ENCODE measurements around the gene ZACN. TPM values are rescaled to one million over a fixed set of nuclear protein-coding genes. Genes with fewer than 3 reads are reported as not detected.

ZACN gene
- total RNA-seq, 1 experiment from 2014 or later = 0.34 TPM

DNA sequence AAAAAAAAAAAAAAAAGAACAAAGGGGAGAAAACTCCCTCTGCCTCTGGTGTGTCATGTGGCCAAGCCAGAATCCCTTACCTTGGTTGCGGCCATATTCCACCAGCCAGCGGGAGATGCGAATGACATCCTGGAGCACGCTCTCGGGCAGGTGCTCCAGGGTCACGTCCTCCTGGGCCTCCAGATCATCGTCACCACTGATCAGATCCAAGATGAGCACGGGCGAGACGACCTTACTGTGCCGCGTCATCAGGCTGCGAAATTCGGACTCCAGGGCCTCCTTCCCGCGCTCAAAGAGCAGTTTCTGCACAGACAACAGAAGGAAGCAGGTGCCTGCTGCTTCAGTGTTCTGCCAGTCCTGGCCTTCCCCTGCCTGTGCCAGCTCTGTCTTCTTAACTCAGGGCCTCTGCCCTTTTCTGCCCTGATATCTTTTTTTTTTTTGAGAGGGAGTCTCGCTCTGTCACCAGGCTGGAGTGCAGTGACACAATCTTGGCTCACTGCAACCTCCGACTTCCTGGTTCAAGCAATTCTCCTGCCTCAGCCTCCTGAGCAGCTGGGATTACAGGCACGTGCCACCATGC is 18.8 kb downstream of the ZACN start:
- no peaks in the 10 kb centered on the region for H3K27me3 ChIP-seq (replicated peaks; ENCODE audit: control insufficient read depth, insufficient read depth, low read length)
- no peak overlapping the region for H3K4me3 ChIP-seq (ENCODE audit: low read depth, low read length)
- H3K4me1 Mint-ChIP-seq (ENCODE audit: low read depth, unreplicated experiment) = no peaks in the 10 kb centered on the region
- H3K9me3 ChIP-seq = no peaks in the 10 kb centered on the region
- no peak overlapping the region for H3K27ac Mint-ChIP-seq (ENCODE audit: unreplicated experiment)
- H3K36me3 ChIP-seq (ENCODE audit: control insufficient read depth, insufficient read depth, low read length) = peaks cover 4% of the 10 kb centered on the region; the same call in 1 of the 2 replicates
- TF ChIP-seq, protein P1, sequence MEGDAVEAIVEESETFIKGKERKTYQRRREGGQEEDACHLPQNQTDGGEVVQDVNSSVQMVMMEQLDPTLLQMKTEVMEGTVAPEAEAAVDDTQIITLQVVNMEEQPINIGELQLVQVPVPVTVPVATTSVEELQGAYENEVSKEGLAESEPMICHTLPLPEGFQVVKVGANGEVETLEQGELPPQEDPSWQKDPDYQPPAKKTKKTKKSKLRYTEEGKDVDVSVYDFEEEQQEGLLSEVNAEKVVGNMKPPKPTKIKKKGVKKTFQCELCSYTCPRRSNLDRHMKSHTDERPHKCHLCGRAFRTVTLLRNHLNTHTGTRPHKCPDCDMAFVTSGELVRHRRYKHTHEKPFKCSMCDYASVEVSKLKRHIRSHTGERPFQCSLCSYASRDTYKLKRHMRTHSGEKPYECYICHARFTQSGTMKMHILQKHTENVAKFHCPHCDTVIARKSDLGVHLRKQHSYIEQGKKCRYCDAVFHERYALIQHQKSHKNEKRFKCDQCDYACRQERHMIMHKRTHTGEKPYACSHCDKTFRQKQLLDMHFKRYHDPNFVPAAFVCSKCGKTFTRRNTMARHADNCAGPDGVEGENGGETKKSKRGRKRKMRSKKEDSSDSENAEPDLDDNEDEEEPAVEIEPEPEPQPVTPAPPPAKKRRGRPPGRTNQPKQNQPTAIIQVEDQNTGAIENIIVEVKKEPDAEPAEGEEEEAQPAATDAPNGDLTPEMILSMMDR (IDR thresholded peaks at IDR 0.05; ENCODE audit: insufficient read depth in 1 of 2, low read depth in 1 of 2, low read length in 1 of 2, severe bottlenecking in 1 of 2, unreplicated experiment in 1 of 2) = no peak
- peaks cover 81% of the 10 kb centered on the region for H3K36me3 Mint-ChIP-seq (ENCODE audit: insufficient read depth, unreplicated experiment)
- BruUV-seq (replicated peaks) = no TSS peak
- H3K9me3 Mint-ChIP-seq (ENCODE audit: unreplicated experiment) = no peaks in the 10 kb centered on the region
- DNase-seq = no peak
- ChIA-PET CTCF (no interaction called here), POLR2A (no interaction called here)
- H3K27me3 Mint-ChIP-seq (ENCODE audit: insufficient read depth, unreplicated experiment) = no peaks in the 10 kb centered on the region
- 0 out of 2 replicates have a peak, but pooled peaks cover 2% of the 10 kb centered on the region for H3K4me1 ChIP-seq
- H3K4me3 Mint-ChIP-seq (ENCODE audit: unreplicated experiment) = no peak overlapping the region
- intact Hi-C loops (cut with micrococcal nuclease; ENCODE audit: unreplicated experiment) = no loop called here

DNA sequence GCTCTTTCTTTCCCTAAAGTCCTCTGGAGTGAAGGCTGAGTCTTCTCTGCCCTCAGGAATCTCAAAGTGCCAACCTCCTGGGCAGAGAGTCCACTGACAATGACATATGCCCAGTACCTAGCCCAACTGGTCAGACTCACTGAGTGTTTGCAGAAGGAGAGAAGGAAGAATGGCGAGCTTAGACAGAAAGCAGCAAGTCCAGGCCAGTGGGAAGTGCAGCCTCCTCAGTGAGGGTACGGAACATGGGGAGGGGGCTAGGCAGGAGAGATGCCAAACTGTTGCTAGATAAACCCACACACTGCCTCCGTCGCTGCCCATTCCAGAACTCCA is 23.9 kb downstream of the ZACN start:
- H3K9me3 ChIP-seq = no peaks in the 10 kb centered on the region
- peaks cover 9% of the 10 kb centered on the region for H3K4me1 Mint-ChIP-seq (ENCODE audit: low read depth, unreplicated experiment)
- peak overlapping the region; percentile 82 for H3K4me3 ChIP-seq (ENCODE audit: low read depth, low read length)
- peaks cover 50% of the 10 kb centered on the region for H3K36me3 Mint-ChIP-seq (ENCODE audit: insufficient read depth, unreplicated experiment)
- ChIA-PET POLR2A (interaction anchor here (0.7 to 2.0 kb wide), 2 partner anchors 30 to 85 kb away, joined by 4 to 8 read pairs; no protein-coding TSS in a partner anchor), CTCF (interaction anchor here (0.6 to 2.5 kb wide), 4 partner anchors 30 to 516 kb away, joined by 7 to 17 read pairs (median 11); no protein-coding TSS in a partner anchor)
- H3K4me1 ChIP-seq = peaks cover 28% of the 10 kb centered on the region
- H3K4me3 Mint-ChIP-seq (ENCODE audit: unreplicated experiment) = peak overlapping the region; percentile 92
- H3K27me3 ChIP-seq (replicated peaks; ENCODE audit: control insufficient read depth, insufficient read depth, low read length) = no peaks in the 10 kb centered on the region
- H3K27ac Mint-ChIP-seq (ENCODE audit: unreplicated experiment) = peak overlapping the region; percentile 91
- H3K9me3 Mint-ChIP-seq (ENCODE audit: unreplicated experiment) = no peaks in the 10 kb centered on the region
- intact Hi-C loops (cut with micrococcal nuclease; ENCODE audit: unreplicated experiment) = loop anchor here (2.0 to 10.0 kb wide), 2 partner anchors 44 to 162 kb away; partner anchors contain the start of gene UBALD2
- no peaks in the 10 kb centered on the region for H3K27me3 Mint-ChIP-seq (ENCODE audit: insufficient read depth, unreplicated experiment)
- TF ChIP-seq, protein P1 (IDR thresholded peaks at IDR 0.05; ENCODE audit: insufficient read depth in 1 of 2, low read depth in 1 of 2, low read length in 1 of 2, severe bottlenecking in 1 of 2, unreplicated experiment in 1 of 2) = no peak
- TSS peak; percentile 51 for BruUV-seq (replicated peaks)
- H3K36me3 ChIP-seq (ENCODE audit: control insufficient read depth, insufficient read depth, low read length) = no peaks in the 10 kb centered on the region; the same call in 1 of the 2 replicates
- DNase-seq = no peak

DNA sequence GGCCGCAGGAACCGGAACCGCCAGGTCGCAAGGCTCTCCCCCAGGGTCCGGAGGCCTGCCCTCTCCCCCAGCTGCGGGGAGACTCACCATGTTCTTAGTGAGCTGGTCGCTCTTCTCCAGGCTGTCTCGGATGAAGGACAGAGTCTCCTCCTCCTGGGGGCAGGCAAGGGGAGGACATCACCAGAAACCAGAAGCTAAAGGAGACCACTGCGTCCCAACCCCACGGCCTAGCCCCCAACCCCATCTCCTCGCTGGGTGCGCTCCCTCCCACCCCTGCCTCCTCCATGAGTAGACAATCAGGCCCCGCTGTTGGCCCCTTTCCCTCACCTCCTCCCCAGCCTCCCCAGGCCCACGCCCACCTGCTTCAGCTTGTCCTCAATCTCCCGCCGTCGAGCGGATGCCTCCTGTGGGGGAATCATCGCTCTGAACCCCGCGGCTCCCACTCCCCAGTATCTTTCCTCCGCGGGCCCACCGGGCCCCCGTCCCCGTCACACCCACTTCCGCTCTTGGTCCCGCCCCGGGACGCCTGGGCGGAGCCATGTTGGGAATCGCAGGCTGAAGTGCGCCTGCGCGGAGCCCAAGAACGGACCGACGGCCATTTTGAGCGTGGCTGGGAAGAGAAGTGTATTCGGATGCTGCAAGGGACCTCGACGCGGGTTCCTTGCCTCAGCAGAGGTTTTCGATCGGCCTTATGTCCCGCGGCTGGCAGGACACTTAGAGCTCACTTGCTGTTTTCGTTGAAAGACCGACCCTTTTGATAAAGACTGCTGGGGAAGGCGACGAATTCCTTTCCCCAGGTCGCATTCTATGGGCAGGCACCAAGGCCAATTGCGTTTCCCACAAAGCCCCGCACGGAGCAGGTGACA is 24.5 kb downstream of the ZACN start, which contains the start of gene EXOC7:
TSS of gene EXOC7 (minus strand) at position 514 of the 866 bp plus-strand sequence. CDS start at position 419, 95 bp downstream.
- intact Hi-C loops (cut with micrococcal nuclease; ENCODE audit: unreplicated experiment) = loop anchor here (2.0 to 10.0 kb wide), 2 partner anchors 43 to 161 kb away; partner anchors contain the start of gene UBALD2
- H3K36me3 Mint-ChIP-seq (ENCODE audit: insufficient read depth, unreplicated experiment) = peaks cover 44% of the 10 kb centered on the region

More for the DNA sequence above, 24.5 kb downstream of the ZACN start, which contains the start of gene EXOC7:
- TF ChIP-seq, protein P1 (IDR thresholded peaks at IDR 0.05; ENCODE audit: insufficient read depth in 1 of 2, low read depth in 1 of 2, low read length in 1 of 2, severe bottlenecking in 1 of 2, unreplicated experiment in 1 of 2) = no peak
- Mint-ChIP-seq H3K4me1 (ENCODE audit: low read depth, unreplicated experiment) (peaks cover 9% of the 10 kb centered on the region), H3K4me3 (ENCODE audit: unreplicated experiment) (peak within 1 kb of the TSS; percentile 92), H3K27me3 (ENCODE audit: insufficient read depth, unreplicated experiment) (no peaks in the 10 kb centered on the region), H3K9me3 (ENCODE audit: unreplicated experiment) (no peaks in the 10 kb centered on the region), H3K27ac (ENCODE audit: unreplicated experiment) (peak within 1 kb of the TSS; percentile 91)
- H3K36me3 ChIP-seq (ENCODE audit: control insufficient read depth, insufficient read depth, low read length) = no peaks in the 10 kb centered on the region
- H3K4me3 ChIP-seq (ENCODE audit: low read depth, low read length) = peak within 1 kb of the TSS; percentile 82
- no TSS peak for BruUV-seq (replicated peaks)
- H3K27me3 ChIP-seq (replicated peaks; ENCODE audit: control insufficient read depth, insufficient read depth, low read length) = no peaks in the 10 kb centered on the region
- H3K9me3 ChIP-seq = no peaks in the 10 kb centered on the region
- ChIA-PET POLR2A (interaction anchor here (0.5 to 2.0 kb wide), 5 partner anchors 14 to 144 kb away, joined by 3 to 8 read pairs (median 4); no protein-coding TSS in a partner anchor), CTCF (interaction anchor here (1.4 to 2.5 kb wide), 3 partner anchors 29 to 78 kb away, joined by 7 to 17 read pairs (median 15); no protein-coding TSS in a partner anchor)
- peaks cover 28% of the 10 kb centered on the region for H3K4me1 ChIP-seq
- peak; percentile 92 to 96 for DNase-seq

Measured in Caco-2 (cell line).